ENCODE measurements around the gene NLGN1.

The NLGN1 gene

DNA sequence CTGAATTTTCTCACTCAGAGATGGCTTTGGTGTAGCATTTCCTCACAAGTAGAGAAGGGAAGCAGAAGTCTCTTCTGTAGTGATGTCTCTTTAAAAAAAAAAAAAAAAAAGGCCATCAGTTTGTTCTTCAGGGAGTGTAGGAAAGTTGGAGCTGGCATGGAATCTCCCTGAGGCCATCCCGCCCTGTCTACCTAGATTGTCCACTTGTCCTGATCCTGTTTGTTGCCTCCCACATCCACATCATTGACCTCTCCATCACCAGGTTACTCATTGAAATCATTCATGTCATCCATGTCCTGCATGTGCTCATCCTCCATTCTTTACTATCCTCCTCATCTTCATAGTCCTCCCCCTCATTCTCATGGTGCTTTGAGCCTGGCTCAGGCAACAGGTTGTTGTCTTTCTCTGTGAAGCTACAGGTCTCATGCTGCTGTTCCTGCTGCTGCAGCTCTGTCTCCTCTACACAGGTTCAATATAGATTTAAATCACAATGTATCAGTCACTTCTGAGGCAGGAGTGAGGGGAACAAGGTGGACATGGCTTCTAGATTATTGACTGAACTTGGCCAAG, 905.3 kb downstream of the NLGN1 start:
- Histone ChIP-seq H3K4me2 (ENCODE audit: low read length) (no peak overlapping the region), H3K9me2 (ENCODE audit: low read depth, low read length) (no peaks in the 10 kb centered on the region), H3K79me2 (ENCODE audit: insufficient read depth, low read length) (no peaks in the 10 kb centered on the region), H4K20me1 (ENCODE audit: insufficient read depth, low read length) (no peaks in the 10 kb centered on the region), H3F3A (ENCODE audit: insufficient read depth, low read length) (no peaks in the 10 kb centered on the region), H3K27me3 (ENCODE audit: insufficient read depth, low read length) (no peaks in the 10 kb centered on the region), H3K4me3 (ENCODE audit: low read depth, low read length, poor library complexity, severe bottlenecking) (no peak overlapping the region), H3K36me3 (ENCODE audit: insufficient read depth, low read length) (no peaks in the 10 kb centered on the region), H3K9me3 (ENCODE audit: low read length) (no peaks in the 10 kb centered on the region), H2AFZ (ENCODE audit: low read length) (no peak overlapping the region), H3K9ac (ENCODE audit: low read length) (no peak overlapping the region), H3K27ac (ENCODE audit: low read depth, low read length, poor library complexity, severe bottlenecking) (no peak overlapping the region), H3K4me1 (ENCODE audit: insufficient read depth, low read length, severe bottlenecking) (no peaks in the 10 kb centered on the region)
- no peak for TF ChIP-seq EZH2 (IDR thresholded peaks at IDR 0.05; ENCODE audit: borderline replicate concordance, low read length)
- TF ChIP-seq, protein P1, sequence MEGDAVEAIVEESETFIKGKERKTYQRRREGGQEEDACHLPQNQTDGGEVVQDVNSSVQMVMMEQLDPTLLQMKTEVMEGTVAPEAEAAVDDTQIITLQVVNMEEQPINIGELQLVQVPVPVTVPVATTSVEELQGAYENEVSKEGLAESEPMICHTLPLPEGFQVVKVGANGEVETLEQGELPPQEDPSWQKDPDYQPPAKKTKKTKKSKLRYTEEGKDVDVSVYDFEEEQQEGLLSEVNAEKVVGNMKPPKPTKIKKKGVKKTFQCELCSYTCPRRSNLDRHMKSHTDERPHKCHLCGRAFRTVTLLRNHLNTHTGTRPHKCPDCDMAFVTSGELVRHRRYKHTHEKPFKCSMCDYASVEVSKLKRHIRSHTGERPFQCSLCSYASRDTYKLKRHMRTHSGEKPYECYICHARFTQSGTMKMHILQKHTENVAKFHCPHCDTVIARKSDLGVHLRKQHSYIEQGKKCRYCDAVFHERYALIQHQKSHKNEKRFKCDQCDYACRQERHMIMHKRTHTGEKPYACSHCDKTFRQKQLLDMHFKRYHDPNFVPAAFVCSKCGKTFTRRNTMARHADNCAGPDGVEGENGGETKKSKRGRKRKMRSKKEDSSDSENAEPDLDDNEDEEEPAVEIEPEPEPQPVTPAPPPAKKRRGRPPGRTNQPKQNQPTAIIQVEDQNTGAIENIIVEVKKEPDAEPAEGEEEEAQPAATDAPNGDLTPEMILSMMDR (IDR thresholded peaks at IDR 0.05; ENCODE audit: low read length): no peak

DNA sequence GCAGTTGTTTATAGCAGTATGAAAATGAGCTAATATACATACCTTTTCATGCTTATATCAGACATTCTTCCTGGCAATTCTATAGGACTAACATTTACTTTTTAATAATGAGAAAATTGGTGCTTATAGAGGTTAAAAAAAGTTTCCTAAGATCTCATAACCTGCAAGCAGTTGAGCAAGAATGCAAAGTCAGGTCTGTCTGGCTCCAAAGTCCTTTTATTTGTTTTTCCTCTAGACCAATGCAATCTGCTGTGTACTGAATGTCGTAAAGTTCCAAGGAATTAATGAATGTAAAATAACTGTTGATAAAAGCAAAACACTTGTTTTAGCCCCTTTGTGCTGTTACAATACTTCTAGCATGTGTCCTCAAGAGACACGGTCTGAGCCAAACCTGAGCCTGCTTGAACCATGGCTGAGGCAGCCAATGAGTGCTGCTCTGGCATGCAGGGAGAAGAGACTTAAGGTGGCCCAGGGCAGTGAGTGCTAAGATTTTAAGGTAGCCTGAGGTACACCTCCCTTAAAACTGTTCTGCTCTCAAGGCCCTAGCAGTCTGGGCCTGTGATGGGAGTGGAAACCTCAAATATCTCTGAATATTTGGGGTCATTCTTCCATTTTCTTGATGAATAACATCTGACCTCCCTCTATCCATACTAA, 906.5 kb downstream of the NLGN1 start:
- Histone ChIP-seq H3K4me1 (ENCODE audit: insufficient read depth, low read length, severe bottlenecking) (no peaks in the 10 kb centered on the region), H2AFZ (ENCODE audit: low read length) (no peak overlapping the region), H3K4me3 (ENCODE audit: low read depth, low read length, poor library complexity, severe bottlenecking) (no peak overlapping the region), H3K27me3 (ENCODE audit: insufficient read depth, low read length) (no peaks in the 10 kb centered on the region), H3K9me3 (ENCODE audit: low read length) (no peaks in the 10 kb centered on the region), H3K9ac (ENCODE audit: low read length) (no peak overlapping the region), H3K79me2 (ENCODE audit: insufficient read depth, low read length) (no peaks in the 10 kb centered on the region), H3K27ac (ENCODE audit: low read depth, low read length, poor library complexity, severe bottlenecking) (no peak overlapping the region), H4K20me1 (ENCODE audit: insufficient read depth, low read length) (no peaks in the 10 kb centered on the region), H3K9me2 (ENCODE audit: low read depth, low read length) (no peaks in the 10 kb centered on the region), H3F3A (ENCODE audit: insufficient read depth, low read length) (no peaks in the 10 kb centered on the region), H3K4me2 (ENCODE audit: low read length) (no peak overlapping the region), H3K36me3 (ENCODE audit: insufficient read depth, low read length) (no peaks in the 10 kb centered on the region)
- TF ChIP-seq, protein P1 (IDR thresholded peaks at IDR 0.05; ENCODE audit: low read length): no peak
- no peak for TF ChIP-seq EZH2 (IDR thresholded peaks at IDR 0.05; ENCODE audit: borderline replicate concordance, low read length)

DNA sequence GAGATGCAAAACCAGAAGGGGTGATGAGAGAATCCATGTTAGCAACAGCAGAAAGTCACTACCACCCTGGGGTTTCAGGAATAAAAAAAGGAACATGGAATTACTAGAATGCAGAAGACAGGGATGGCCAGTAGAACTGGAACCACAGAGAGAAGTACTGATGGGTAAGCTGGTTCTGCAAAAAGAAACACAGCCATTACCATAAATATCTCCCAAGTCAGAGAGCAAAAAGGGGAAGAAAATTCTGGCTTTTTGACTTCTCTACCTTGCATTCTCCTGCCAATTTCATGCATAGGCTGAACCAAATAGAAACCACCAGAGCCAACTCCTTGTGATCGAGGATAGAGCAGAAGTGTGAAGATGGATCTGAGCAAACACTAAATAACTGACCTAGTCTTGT, 911.2 kb downstream of the NLGN1 start:
- Histone ChIP-seq H3K79me2 (ENCODE audit: insufficient read depth, low read length) (no peaks in the 10 kb centered on the region), H2AFZ (ENCODE audit: low read length) (no peak overlapping the region), H3K9me3 (ENCODE audit: low read length) (no peaks in the 10 kb centered on the region), H3K9me2 (ENCODE audit: low read depth, low read length) (no peaks in the 10 kb centered on the region), H3K4me1 (ENCODE audit: insufficient read depth, low read length, severe bottlenecking) (no peaks in the 10 kb centered on the region), H4K20me1 (ENCODE audit: insufficient read depth, low read length) (no peaks in the 10 kb centered on the region), H3K27ac (ENCODE audit: low read depth, low read length, poor library complexity, severe bottlenecking) (no peak overlapping the region), H3K9ac (ENCODE audit: low read length) (no peak overlapping the region), H3F3A (ENCODE audit: insufficient read depth, low read length) (no peaks in the 10 kb centered on the region), H3K4me3 (ENCODE audit: low read depth, low read length, poor library complexity, severe bottlenecking) (no peak overlapping the region), H3K4me2 (ENCODE audit: low read length) (no peak overlapping the region), H3K36me3 (ENCODE audit: insufficient read depth, low read length) (no peaks in the 10 kb centered on the region), H3K27me3 (ENCODE audit: insufficient read depth, low read length) (no peaks in the 10 kb centered on the region)
- TF ChIP-seq, protein P1 (IDR thresholded peaks at IDR 0.05; ENCODE audit: low read length): no peak
- TF ChIP-seq EZH2 (IDR thresholded peaks at IDR 0.05; ENCODE audit: borderline replicate concordance, low read length): no peak

All from OCI-LY1 (cell line).